Measurements from ENCODE around the gene NPAS3.

GRCh38 chr14:33674927-33675326 is 736.2 kb downstream of the NPAS3 start:
- no peak for TF ChIP-seq CTCF (IDR thresholded peaks at IDR 0.05)
- TF ChIP-seq POLR2A (IDR thresholded peaks at IDR 0.05): no peak
